Neural progenitor cell (in vitro differentiated cells): ENCODE results near the gene RBM27. TPM values are rescaled to one million over a fixed set of nuclear protein-coding genes. Genes with fewer than 3 reads are reported as not detected.

Experiments used
- DNase-seq: peaks from one replicate; pipeline ENCODE4 v3.0.0-alpha.2; 2016; ENCODE audit warnings: low spot score
- H2AFZ ChIP-seq: fragments of 200-600 bp; sonication (generic); replicated peaks from 2 replicates; pipeline ENCODE4 v1.6.1; 2016; ENCODE audit warnings: antibody characterized with exemption
- H3F3A ChIP-seq: fragments of 200-600 bp; sonication (generic); 2 replicates; pipeline ENCODE4 v1.6.1; 2016; ENCODE audit warnings: antibody characterized with exemption, low read depth
- H3K27ac ChIP-seq: fragments of 200-600 bp; sonication (generic); 2 replicates; pipeline ENCODE4 v1.5.1; 2016; ENCODE audit warnings: mild to moderate bottlenecking
- H3K27me3 ChIP-seq: fragments of 200-600 bp; sonication (generic); 2 replicates; pipeline ENCODE4 v1.6.1; 2016; ENCODE audit warnings: mild to moderate bottlenecking, moderate library complexity
- H3K36me3 ChIP-seq: fragments of 200-600 bp; sonication (generic); 2 replicates; pipeline ENCODE4 v1.5.1; 2016
- H3K4me1 ChIP-seq: fragments of 200-600 bp; sonication (generic); 2 replicates; pipeline ENCODE4 v1.6.1; 2016; ENCODE audit warnings: mixed run types
- H3K4me2 ChIP-seq: fragments of 200-600 bp; sonication (generic); 2 replicates; pipeline ENCODE4 v1.6.1; 2016
- H3K4me3 ChIP-seq: fragments of 200-600 bp; sonication (generic); 2 replicates; pipeline ENCODE4 v1.5.1; 2016
- H3K79me2 ChIP-seq: fragments of 200-600 bp; sonication (generic); 2 replicates; pipeline ENCODE4 v1.6.1; 2016; ENCODE audit warnings: low read depth
- H3K9ac ChIP-seq: fragments of 200-600 bp; sonication (generic); 2 replicates; pipeline ENCODE4 v1.6.1; 2016
- H3K9me3 ChIP-seq: fragments of 200-600 bp; sonication (generic); 2 replicates; pipeline ENCODE4 v1.5.1; 2016; ENCODE audit warnings: low read depth
- H4K20me1 ChIP-seq: fragments of 200-600 bp; sonication (generic); 2 replicates; pipeline ENCODE4 v1.6.1; 2016; ENCODE audit warnings: low read depth
- H3K27ac Mint-ChIP-seq: 3 replicates; pipeline ENCODE4 v1.8.0; 2021; ENCODE audit warnings: mixed read lengths
- H3K27me3 Mint-ChIP-seq: 2 replicates; pipeline ENCODE4 v1.8.0; 2022; ENCODE audit warnings: low read depth, mild to moderate bottlenecking, inconsistent platforms, moderate library complexity, mixed read lengths; ENCODE audit not compliant: insufficient read depth
- H3K36me3 Mint-ChIP-seq: 3 replicates; pipeline ENCODE4 v1.8.0; 2021; ENCODE audit warnings: mixed read lengths
- H3K4me1 Mint-ChIP-seq: 3 replicates; pipeline ENCODE4 v1.8.0; 2021; ENCODE audit warnings: mixed read lengths
- H3K4me3 Mint-ChIP-seq: 3 replicates; pipeline ENCODE4 v1.8.0; 2021; ENCODE audit warnings: mild to moderate bottlenecking, moderate library complexity, mixed read lengths
- H3K9me3 Mint-ChIP-seq: 3 replicates; pipeline ENCODE4 v1.8.0; 2020; ENCODE audit warnings: mixed read lengths
- EZH2 ChIP-seq: fragments of 200-600 bp; sonication (generic); IDR thresholded peaks from 2 replicates; pipeline ENCODE4 v1.6.1; 2017; ENCODE audit warnings: antibody characterized with exemption, mild to moderate bottlenecking, moderate library complexity
- EZH2phosphoT487 ChIP-seq: fragments of 200-600 bp; sonication (generic); IDR thresholded peaks from 2 replicates; pipeline ENCODE4 v1.6.1; 2017; ENCODE audit warnings: antibody characterized with exemption
- total RNA-seq: library from RNA; depleted of rRNA; stranded (reverse); fragments of >200 nt; gene quantifications from 2 replicates; pipeline ENCODE4 v1.2.3, GENCODE V29; 2015; ENCODE audit warnings: low replicate concordance
- TF ChIP-seq, protein P1 (sequence below): fragments of 200-600 bp; sonication (generic); IDR thresholded peaks from 2 replicates; pipeline ENCODE4 v1.5.1; 2017; ENCODE audit warnings: antibody characterized with exemption, mild to moderate bottlenecking

The RBM27 gene
- total RNA-seq, 1 donor from 2014 or later: 55.0 TPM

DNA sequence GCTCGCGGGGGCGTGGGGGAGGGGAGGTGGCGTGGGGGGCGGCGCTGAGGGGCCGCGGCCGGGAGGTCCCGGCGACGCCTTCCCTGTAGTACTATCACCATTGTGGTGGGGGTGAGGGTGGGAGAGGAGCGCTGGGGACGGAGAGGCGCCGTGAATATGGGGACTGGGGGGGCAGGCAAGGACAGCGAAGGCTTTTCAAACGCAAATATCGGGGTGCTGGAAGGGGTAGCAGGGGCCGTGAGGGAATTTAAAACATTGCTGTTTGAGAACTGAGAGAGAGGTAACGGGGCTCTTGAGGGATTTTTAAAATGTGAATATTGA, 427 bp downstream of the RBM27 start:
- TF ChIP-seq EZH2: no peak
- TF ChIP-seq, protein P1, sequence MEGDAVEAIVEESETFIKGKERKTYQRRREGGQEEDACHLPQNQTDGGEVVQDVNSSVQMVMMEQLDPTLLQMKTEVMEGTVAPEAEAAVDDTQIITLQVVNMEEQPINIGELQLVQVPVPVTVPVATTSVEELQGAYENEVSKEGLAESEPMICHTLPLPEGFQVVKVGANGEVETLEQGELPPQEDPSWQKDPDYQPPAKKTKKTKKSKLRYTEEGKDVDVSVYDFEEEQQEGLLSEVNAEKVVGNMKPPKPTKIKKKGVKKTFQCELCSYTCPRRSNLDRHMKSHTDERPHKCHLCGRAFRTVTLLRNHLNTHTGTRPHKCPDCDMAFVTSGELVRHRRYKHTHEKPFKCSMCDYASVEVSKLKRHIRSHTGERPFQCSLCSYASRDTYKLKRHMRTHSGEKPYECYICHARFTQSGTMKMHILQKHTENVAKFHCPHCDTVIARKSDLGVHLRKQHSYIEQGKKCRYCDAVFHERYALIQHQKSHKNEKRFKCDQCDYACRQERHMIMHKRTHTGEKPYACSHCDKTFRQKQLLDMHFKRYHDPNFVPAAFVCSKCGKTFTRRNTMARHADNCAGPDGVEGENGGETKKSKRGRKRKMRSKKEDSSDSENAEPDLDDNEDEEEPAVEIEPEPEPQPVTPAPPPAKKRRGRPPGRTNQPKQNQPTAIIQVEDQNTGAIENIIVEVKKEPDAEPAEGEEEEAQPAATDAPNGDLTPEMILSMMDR: no peak
- no peak for TF ChIP-seq EZH2phosphoT487
- H3K27ac Mint-ChIP-seq: no peak overlapping the region
- Histone ChIP-seq H3F3A (peaks cover 19% of the 10 kb centered on the region), H3K4me3 (peak overlapping the region; percentile 99), H3K27me3 (no peaks in the 10 kb centered on the region), H3K9me3 (no peaks in the 10 kb centered on the region), H2AFZ (peak overlapping the region; percentile 82), H3K4me1 (peaks cover 18% of the 10 kb centered on the region), H3K4me2 (peak overlapping the region; percentile 86), H3K9ac (peak overlapping the region; percentile 90), H4K20me1 (peaks cover 43% of the 10 kb centered on the region), H3K36me3 (no peaks in the 10 kb centered on the region), H3K79me2 (peaks cover 53% of the 10 kb centered on the region), H3K27ac (peak overlapping the region; percentile 83)
- no peak overlapping the region for H3K4me3 Mint-ChIP-seq
- DNase-seq: no peak
- peaks cover 6% of the 10 kb centered on the region for H3K4me1 Mint-ChIP-seq
- peaks cover 3% of the 10 kb centered on the region for H3K27me3 Mint-ChIP-seq
- no peaks in the 10 kb centered on the region for H3K36me3 Mint-ChIP-seq
- no peaks in the 10 kb centered on the region for H3K9me3 Mint-ChIP-seq

DNA sequence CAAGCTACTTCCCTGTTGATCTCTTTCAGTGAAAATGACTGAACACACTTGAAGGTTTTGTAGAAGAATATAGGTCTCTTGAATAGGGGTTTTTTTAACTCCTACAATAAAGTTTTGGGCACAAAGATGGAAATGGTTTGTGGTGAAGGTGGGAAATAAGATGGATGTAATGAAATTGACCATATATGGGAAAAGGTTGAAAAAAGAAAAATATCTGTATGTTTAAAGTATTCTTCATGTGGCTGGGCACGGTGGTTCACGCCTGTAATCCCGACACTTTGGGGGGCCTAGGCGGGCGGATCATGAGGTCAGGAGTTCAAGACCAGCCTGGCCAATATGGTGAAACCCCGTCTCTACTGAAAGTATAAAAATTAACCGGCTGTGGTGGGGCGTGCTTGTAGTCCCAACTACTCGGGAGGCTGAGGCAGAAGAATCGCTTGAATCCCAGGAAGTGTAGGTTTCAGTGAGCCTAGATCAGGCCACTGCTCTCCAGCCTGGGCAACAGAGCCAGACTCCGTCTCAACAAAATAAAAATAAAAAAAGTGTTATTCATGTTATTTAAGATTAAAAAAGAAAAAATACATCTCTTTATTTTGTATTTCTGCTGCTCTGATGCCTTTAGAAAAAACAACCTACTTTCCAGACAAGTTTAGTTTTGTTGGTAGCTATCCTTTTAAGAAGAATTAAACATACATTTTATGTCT, 2.2 kb downstream of the RBM27 start:
- Mint-ChIP-seq H3K36me3 (peaks cover 2% of the 10 kb centered on the region), H3K27ac (no peak overlapping the region), H3K4me1 (peaks cover 6% of the 10 kb centered on the region), H3K4me3 (no peak overlapping the region), H3K27me3 (peaks cover under 1% of the 10 kb centered on the region), H3K9me3 (no peaks in the 10 kb centered on the region)
- Histone ChIP-seq H2AFZ (no peak overlapping the region), H3K9me3 (no peaks in the 10 kb centered on the region), H3K4me1 (peaks cover 18% of the 10 kb centered on the region), H3K36me3 (no peaks in the 10 kb centered on the region), H3K79me2 (peaks cover 72% of the 10 kb centered on the region), H3K27ac (no peak overlapping the region), H4K20me1 (peaks cover 60% of the 10 kb centered on the region), H3F3A (peaks cover 19% of the 10 kb centered on the region), H3K4me2 (peak overlapping the region; percentile 86), H3K9ac (no peak overlapping the region), H3K4me3 (peak overlapping the region; percentile 99), H3K27me3 (no peaks in the 10 kb centered on the region)
- DNase-seq: no peak
- TF ChIP-seq EZH2phosphoT487: no peak
- TF ChIP-seq EZH2: no peak
- TF ChIP-seq, protein P1: no peak

DNA sequence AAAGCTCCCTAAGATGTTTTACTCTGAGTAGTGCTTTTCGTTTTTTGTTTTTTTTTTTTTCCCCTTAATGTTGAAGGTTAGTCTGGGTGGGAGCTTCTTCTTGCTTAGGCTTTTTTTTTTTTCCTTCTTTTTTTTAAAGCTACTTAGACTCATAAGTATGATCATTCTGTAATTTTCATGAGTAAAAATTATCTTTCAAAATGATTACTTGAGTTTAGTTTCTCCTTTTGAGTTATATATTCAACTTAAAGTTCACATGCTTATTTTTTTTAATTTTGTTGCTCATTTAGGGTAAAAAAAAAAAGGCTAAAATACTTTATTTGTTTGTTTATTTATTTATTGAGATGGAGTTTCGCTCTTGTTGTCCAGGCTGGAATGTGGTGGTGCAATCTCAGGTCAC, 2.9 kb downstream of the RBM27 start:
- TF ChIP-seq EZH2phosphoT487 (no peak), EZH2 (no peak)
- TF ChIP-seq, protein P1: no peak
- no peak overlapping the region for H3K9ac ChIP-seq
- H3K4me1 ChIP-seq: peaks cover 18% of the 10 kb centered on the region
- no peaks in the 10 kb centered on the region for H3K27me3 Mint-ChIP-seq
- no peak overlapping the region for H3K27ac ChIP-seq
- H3K36me3 ChIP-seq: no peaks in the 10 kb centered on the region
- H3F3A ChIP-seq: peaks cover 19% of the 10 kb centered on the region
- no peak overlapping the region for H2AFZ ChIP-seq
- H3K9me3 Mint-ChIP-seq: no peaks in the 10 kb centered on the region
- H3K79me2 ChIP-seq: peaks cover 78% of the 10 kb centered on the region
- peaks cover 65% of the 10 kb centered on the region for H4K20me1 ChIP-seq
- no peak for DNase-seq
- no peak overlapping the region for H3K4me3 ChIP-seq
- H3K36me3 Mint-ChIP-seq: peaks cover 2% of the 10 kb centered on the region
- no peaks in the 10 kb centered on the region for H3K27me3 ChIP-seq
- peaks cover 6% of the 10 kb centered on the region for H3K4me1 Mint-ChIP-seq
- no peaks in the 10 kb centered on the region for H3K9me3 ChIP-seq
- H3K4me2 ChIP-seq: peak overlapping the region; percentile 86
- H3K27ac Mint-ChIP-seq: no peak overlapping the region
- H3K4me3 Mint-ChIP-seq: no peak overlapping the region
